Epithelial cell of proximal tubule (primary cell): Measurements from ENCODE around the gene ILKAP. TPM values are rescaled to one million over a fixed set of nuclear protein-coding genes. Genes with fewer than 3 reads are reported as not detected.

Experiments
- DNase-seq: peaks from one replicate; pipeline ENCODE4 v3.0.0-alpha.2; 2011; ENCODE audit warnings: low read depth
- H3K4me3 ChIP-seq: 2 replicates; pipeline ENCODE4 v1.5.1; 2011; ENCODE audit warnings: low read depth, mild to moderate bottlenecking, low read length
- total RNA-seq: library from RNA; depleted of rRNA; stranded (reverse); fragments of >200 nt; gene quantifications from 2 replicates; pipeline ENCODE4 v1.2.3, GENCODE V29; 2015
- TF ChIP-seq, protein P1 (sequence below): conservative IDR thresholded peaks from 2 replicates; pipeline ENCODE4 v1.5.1; 2012; ENCODE audit warnings: low read depth, mild to moderate bottlenecking, low read length

Gene ILKAP
- total RNA-seq, 1 donor from 2014 or later = 18.2 TPM

DNA sequence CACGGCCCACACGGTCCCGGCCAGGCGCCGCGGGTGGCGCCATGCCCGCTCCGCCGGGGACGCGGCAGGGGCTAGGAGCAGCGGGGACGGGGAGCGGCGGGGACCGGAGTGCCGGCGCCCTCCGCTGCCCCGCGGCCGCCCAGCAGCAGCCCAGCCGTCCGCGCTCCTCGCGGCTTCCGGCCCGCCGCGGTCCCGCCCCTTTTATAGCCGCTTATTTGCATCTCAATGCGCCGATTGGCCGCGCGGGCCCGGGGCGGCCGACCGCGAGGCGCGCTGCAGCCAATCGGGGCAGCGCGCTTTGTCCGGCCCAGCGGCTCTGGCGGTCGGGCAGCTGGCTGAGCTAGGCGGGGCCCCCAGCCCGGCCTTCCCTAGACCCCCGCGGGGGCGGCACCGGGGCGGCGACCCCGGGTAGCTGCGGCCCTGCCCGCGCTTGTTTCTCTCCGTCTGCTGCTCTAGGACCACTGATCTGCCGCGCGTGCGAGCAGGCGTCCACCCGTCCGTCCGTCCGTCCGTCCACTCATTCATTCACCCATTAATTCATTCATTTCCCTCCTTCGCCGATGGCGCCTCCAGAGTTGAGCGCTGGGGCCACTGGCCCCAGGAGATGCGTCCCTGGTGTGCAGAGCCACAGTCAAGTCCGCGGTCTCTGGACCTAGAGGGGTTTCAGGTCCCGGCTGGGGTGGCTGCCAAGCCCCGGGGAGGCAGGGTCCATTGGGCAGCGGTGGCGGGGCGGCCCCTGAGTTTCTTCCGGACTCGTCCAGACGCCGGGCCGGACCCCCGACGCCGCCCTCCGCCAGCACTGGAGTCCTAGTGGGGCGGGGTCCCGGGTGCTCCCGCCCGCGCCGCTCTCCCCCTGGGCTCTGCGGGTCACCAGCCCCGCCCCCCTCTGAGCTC lies 36.6 kb upstream of the ILKAP start, which contains the start of gene HES6:
Gene HES6, minus strand, starts transcription at position 176 of the 894 bp plus-strand sequence. Its CDS starts 133 bp downstream, at position 43.
- DNase-seq = no peak
- peak within 1 kb of the TSS; percentile 68 for H3K4me3 ChIP-seq
- TF ChIP-seq, protein P1, sequence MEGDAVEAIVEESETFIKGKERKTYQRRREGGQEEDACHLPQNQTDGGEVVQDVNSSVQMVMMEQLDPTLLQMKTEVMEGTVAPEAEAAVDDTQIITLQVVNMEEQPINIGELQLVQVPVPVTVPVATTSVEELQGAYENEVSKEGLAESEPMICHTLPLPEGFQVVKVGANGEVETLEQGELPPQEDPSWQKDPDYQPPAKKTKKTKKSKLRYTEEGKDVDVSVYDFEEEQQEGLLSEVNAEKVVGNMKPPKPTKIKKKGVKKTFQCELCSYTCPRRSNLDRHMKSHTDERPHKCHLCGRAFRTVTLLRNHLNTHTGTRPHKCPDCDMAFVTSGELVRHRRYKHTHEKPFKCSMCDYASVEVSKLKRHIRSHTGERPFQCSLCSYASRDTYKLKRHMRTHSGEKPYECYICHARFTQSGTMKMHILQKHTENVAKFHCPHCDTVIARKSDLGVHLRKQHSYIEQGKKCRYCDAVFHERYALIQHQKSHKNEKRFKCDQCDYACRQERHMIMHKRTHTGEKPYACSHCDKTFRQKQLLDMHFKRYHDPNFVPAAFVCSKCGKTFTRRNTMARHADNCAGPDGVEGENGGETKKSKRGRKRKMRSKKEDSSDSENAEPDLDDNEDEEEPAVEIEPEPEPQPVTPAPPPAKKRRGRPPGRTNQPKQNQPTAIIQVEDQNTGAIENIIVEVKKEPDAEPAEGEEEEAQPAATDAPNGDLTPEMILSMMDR = no peak

- DNase-seq = no peak
- TF ChIP-seq, protein P1 = no peak
- H3K4me3 ChIP-seq = peak overlapping the region; percentile 68
Observed at GRCh38 chr2:238239543-238239862, 36.0 kb upstream of the ILKAP start.

DNA sequence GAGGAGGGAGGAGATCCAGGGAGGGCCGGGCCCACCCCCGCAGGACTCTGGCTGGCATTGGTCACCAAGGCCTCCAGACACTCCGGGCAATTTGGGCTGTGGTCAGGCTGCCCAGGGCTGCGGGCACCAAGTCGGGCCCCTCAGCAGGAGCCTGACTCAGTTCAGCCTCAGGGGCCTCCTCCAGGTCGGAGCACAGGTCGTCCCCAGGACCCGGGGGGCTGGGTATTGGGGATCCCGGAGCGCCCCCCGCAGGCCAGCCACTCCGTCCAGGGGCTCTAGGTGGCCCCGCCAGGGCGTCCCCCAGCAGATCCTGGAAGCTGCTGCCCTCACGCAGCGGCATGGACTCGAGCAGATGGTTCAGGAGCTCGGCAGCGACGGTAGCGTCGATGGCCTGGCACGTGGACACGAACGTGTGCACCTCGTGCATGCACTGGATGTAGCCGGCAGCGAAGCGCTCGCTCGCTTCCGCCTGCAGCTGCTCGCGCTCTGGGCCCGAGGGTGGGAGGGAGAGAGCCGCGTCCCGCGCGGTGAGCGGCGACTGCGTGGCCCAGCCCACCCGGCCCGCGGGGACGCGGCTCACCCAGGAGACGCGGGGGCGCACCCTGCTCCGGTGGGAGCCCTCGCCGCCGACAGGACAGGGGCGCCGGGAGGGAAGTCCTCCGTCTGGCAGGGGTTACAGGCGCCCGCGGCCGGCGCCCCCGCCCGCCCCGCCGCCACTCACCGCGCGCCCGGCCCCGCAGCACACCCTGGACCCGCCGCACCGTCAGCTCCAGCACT lies 35.5 kb upstream of the ILKAP start:
- no peak for DNase-seq
- peak overlapping the region; percentile 21 for H3K4me3 ChIP-seq
- TF ChIP-seq, protein P1 = no peak

DNA sequence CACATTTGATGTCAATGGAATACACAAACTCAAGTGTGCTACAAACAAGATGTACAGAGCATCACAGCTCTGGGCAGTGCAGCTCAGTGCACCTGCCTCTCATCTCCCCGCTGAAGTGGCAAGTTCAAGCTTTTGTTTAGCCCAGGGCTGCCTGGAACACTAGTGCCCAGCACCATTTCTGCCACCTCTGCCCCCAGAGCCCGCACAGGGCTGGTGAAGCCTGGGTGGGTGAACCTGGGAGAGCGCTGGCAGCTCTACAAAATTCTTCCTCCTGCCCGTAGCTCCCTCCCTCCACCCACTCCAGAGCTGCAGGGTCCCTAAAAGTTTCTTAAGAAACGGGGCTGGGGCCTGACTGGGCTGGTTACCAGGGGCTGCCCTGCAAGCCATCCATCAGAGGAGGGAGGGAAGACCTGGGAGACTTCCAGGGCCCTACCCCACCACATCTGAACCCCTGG lies 34.8 kb upstream of the ILKAP start:
- DNase-seq = no peak
- no peak overlapping the region for H3K4me3 ChIP-seq
- TF ChIP-seq, protein P1 = no peak

DNA sequence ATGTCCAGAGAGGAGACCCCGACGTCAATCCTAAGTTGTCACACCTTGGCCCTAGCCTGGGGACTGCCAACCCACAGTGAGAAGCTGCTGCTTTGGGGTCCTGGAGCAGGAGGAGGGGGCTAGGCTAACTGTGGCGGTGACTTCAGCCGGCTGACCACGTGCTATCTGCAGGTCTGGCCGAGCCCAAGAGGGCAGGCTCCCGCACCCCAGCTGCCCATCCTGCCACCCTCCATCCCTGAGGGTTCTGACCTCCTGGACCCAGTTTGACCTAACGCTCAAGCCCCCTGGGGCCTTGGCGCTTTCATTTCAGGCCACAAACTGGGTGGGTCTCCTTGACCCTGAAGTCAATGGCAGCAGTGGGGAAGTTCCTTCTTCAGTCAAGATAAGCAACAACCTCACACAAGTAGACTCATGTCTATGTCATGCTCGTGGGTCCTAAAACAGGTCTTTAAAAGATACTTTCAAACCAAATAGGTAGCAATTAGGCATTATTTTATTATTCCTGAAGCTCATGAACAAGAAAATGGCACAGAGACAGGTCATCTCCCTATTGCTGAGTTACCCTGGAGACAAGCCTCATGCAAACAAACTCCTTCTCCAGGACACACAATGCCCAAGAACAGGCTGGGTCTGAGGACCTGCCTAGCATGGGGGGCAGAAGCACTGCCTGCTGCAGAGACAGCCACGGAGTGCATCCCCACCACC lies 34.1 kb upstream of the ILKAP start:
- TF ChIP-seq, protein P1 = no peak
- DNase-seq = no peak
- no peak overlapping the region for H3K4me3 ChIP-seq

DNA sequence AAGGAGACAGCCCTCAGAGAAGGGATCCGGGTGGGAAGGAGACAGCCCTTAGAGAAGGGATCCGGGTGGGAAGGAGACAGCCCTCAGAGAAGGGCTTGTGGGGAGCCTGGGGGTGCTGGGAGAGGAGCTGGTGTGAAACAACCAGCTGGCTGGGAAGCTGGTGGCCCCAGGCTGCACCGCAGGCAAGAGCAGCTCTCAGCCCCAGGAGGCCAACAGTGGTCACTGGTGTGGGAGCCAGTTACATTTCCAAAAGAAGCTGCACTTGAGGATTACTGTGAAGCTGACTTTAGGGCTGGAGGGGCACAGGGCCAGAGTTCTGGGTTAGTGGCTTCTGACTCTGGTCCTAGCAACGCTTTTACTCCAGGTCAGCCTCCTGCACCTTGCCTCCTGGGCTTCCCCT lies 33.1 kb upstream of the ILKAP start:
- TF ChIP-seq, protein P1 = no peak
- no peak for DNase-seq
- H3K4me3 ChIP-seq = no peak overlapping the region
